Hippocampal formation (tissue), 2 donors: ENCODE data around the gene CTPS2.
A peak's percentile ranks its signal among the peaks of the same experiment; 100 is the strongest.
"Not testable (repeated sequence)": the region's sequence is repeated elsewhere in the genome, so short reads cannot be mapped to it uniquely, and the experiment has no call there.

Experiments
- DNase-seq, 2 donors: peaks; one replicate each; lab custom pipeline; 2025; lab: John Stamatoyannopoulos, UW

CTPS2 gene

DNA sequence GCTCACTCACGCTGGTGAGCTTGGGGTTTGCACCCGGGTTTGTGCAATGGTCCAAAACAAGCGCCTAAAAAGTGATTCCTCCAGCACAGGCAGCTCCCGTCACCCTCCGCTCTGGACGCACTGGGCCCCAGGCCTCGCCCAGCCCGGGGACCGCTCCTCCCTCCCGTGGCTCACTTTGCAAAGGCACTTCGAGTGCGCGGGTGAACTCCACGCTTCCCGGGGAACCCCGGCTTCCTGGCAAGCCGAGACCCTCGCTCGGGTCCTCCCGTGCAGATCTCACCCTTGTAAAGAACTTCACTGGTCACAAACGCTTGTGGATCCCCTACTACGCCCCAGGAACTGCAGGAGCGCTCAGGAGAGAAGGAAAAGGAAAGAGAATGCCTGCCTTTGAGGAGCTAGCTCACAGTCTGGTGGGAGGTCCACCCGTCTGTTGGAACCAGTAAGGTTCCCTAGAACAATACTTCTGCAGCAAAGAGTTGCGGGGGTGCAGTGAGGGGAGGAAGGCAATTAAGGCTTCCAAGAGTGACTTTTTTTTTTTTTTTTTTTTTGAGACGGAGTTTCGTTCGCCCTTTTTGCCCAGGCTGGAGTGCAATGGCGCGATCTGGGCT lies at the start of gene CTPS2:
CTPS2 (minus strand) TSS at position 122 of the 608 bp plus-strand sequence. CDS start 9,767 bp downstream, outside the sequence.
- DNase-seq: peak in 1 of 2 donors; percentile 52

DNA sequence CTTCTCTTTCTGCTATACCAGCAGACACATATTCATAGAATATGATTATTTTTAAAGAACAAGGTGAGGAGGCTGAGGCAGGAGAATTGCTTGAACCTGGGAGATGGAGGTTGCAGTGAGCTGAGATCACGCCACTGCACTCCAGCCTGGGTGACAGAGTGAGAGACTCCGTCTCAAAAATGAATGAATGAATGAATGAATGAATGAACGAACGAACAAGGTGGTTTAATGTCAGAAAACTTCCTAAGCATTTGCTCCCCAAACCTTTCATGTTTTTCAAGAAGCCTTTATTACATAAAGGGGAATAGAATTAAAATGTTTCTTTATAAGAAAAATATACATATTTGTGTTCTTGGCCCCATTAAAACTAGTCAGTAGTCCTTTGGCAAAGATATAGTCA lies 49.0 kb upstream of the CTPS2 start:
- not testable (repeated sequence) for DNase-seq

GRCh38 chrX:16756724-16757123 lies 44.3 kb upstream of the CTPS2 start:
- no peak for DNase-seq

- DNase-seq: no peak
Observed at GRCh38 chrX:16754019-16754418, 41.5 kb upstream of the CTPS2 start.

DNA sequence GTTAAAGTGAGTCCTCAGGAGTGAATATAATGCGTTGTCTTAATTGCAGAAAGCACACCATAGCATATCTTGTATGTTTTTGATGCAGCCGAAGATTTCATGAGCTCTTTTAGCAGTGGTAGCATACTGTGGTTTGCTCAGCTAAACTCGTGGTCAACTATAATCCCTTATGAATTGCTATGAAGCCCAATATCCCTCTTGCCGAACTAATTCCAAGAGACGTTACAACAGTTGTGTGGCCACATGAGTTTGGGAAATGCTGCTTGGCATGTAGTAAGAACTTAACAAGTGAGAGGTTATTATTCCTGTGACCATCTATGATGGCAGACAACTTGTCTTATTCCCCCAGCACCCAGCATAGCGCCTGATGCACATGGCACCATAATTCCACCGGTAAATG lies 37.7 kb upstream of the CTPS2 start:
- DNase-seq: no peak

- no peak for DNase-seq
Observed at GRCh38 chrX:16748425-16748824, 36.0 kb upstream of the CTPS2 start.

GRCh38 chrX:16745659-16746058 lies 33.2 kb upstream of the CTPS2 start:
- DNase-seq: no peak

- no peak for DNase-seq
Observed at GRCh38 chrX:16745102-16745501, 32.6 kb upstream of the CTPS2 start.

DNA sequence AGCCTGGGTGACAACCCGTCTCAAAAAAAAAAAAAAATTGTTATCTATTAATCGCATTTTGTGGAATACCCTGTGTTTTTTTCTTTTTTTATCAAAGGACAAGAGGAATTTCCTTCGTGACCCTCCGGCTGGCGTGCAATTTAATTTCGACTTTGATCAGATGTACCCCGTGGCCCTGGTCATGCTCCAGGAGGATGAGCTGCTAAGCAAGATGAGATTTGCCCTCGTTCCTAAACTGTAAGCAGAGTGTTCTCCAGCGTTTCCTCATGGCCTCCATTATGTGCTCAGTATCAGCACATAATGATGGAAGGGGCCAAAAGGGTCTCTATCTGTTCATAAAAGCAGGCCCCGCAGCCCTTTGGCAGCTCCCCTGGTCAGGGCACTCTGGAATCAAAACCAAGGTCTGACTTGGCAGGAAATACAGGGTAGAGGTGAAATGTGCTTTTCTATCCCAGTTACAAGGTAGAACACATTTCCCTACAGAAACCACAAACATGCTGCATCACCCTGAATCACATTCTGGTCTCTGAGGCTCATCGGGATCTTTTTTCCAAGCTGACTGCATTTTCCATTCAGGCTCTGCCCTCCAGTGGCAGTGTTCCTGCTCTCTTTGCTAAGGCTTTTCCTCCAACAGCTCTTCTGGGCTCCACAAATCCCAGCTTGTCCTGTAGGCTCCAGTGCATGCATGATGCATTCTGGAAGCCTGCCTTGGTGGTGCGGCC lies 31.3 kb upstream of the CTPS2 start:
- DNase-seq: no peak

- DNase-seq: no peak
Observed at GRCh38 chrX:16739574-16739973, 27.1 kb upstream of the CTPS2 start.

DNA sequence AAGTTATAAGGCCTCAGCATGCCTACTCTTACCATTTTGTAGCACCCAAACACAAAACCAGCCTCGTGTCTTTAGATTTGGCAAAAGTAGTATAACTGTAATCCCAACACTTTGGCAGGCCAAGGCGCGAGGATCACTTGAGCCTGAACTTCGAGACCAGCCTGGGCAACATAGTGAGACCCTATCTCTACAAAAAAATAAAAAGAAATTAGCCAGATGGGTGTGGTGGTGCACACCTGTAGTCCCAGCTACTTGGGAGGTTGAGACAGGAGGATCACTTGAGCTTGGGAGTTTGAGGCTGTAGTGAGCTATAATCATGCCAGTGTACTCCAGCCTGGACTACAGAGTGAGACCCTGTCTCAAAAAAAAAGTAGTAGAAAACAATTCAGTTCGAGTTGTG lies 24.6 kb upstream of the CTPS2 start:
- DNase-seq: no peak

- DNase-seq: no peak
Observed at GRCh38 chrX:16733013-16733412, 20.5 kb upstream of the CTPS2 start.

GRCh38 chrX:16730450-16730849 lies 18.0 kb upstream of the CTPS2 start:
- DNase-seq: no peak

GRCh38 chrX:16727637-16728036 lies 15.2 kb upstream of the CTPS2 start:
- no peak for DNase-seq

- DNase-seq: not testable (repeated sequence)
Observed at GRCh38 chrX:16726347-16726988, 14.0 kb upstream of the CTPS2 start.

GRCh38 chrX:16725072-16725471 lies 12.6 kb upstream of the CTPS2 start:
- no peak for DNase-seq

DNA sequence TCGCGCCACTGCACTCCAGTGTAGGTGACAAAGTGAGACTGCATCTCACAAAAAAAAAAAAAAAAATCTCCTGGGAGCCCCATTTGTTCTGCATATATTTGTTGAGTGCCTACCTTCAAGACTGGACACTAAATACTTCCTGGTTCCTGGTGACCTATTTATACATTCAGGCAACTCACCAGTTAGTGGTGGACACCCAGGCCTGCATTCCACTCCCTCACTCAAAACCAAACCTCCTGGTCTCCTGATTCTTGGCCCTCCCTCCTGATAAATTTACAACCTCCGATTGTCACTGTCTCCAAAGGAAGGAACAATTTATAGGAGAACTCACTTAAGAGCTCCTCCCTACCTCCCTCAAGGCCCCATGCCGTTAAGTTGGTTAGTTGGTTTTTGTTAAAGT lies 10.0 kb upstream of the CTPS2 start:
- DNase-seq: no peak

- DNase-seq: peak; percentile 88 to 96
Observed at GRCh38 chrX:16719334-16720084, 7.0 kb upstream of the CTPS2 start, which contains the start of gene SYAP1. Gene SYAP1 (plus strand): TSS chrX:16719612. CDS start chrX:16719725, 113 bp downstream.

DNA sequence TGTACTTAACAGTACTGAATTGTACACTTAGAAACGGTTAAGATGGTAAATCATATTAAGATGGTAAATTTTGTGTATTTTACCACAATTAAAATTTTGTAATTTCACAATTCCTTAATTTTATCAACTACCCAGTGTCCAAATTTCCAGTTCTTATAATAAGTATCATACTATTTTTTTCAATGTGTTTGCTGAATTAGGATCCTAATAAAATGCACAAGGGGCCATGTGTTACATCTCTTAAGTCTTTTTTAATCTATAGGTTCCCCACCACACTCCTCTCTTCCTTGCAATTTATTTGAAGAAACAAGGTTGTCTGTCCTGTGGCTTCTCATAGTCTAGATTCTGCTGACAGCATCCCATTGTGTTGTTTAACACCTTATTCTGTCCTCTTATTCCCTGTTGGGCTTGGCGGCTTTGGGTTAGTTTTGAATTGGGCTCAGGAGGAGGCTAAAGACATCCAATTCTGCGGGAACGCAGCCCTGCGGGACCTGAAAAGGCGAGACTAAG lies 6.4 kb upstream of the CTPS2 start:
- DNase-seq: no peak

GRCh38 chrX:16716451-16716850 lies 4.0 kb upstream of the CTPS2 start:
- DNase-seq: not testable (repeated sequence)

DNA sequence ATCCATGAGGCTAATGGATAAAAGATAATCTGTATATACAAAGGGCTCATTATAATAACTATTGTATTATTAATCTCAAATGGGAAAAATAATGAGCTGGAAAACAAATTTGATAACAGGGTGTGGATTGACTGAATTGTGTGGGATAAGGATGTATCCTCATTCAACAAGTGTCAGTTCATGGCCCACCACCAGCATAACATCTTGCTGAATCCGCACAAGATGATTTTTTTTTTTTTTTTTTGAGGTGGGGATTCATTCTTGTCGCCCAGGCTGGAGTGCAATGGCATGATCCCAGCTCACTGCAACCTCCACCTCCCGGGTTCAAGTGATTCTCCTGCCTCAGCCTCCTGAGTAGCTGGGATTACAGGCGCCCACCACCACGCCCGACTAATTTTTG lies 3.2 kb upstream of the CTPS2 start:
- DNase-seq: not testable (repeated sequence)

- no peak for DNase-seq
Observed at GRCh38 chrX:16714504-16714903, 2.0 kb upstream of the CTPS2 start.
